GM12801 (cell line): Measurements from ENCODE around the gene PPARA.

Source experiments
- TF ChIP-seq, protein P1 (sequence below): IDR thresholded peaks from one replicate; pipeline ENCODE4 v1.5.1; 2011; ENCODE audit warnings: control low read depth; ENCODE audit not compliant: insufficient read length; ENCODE audit errors: extremely low read depth

Gene PPARA

DNA sequence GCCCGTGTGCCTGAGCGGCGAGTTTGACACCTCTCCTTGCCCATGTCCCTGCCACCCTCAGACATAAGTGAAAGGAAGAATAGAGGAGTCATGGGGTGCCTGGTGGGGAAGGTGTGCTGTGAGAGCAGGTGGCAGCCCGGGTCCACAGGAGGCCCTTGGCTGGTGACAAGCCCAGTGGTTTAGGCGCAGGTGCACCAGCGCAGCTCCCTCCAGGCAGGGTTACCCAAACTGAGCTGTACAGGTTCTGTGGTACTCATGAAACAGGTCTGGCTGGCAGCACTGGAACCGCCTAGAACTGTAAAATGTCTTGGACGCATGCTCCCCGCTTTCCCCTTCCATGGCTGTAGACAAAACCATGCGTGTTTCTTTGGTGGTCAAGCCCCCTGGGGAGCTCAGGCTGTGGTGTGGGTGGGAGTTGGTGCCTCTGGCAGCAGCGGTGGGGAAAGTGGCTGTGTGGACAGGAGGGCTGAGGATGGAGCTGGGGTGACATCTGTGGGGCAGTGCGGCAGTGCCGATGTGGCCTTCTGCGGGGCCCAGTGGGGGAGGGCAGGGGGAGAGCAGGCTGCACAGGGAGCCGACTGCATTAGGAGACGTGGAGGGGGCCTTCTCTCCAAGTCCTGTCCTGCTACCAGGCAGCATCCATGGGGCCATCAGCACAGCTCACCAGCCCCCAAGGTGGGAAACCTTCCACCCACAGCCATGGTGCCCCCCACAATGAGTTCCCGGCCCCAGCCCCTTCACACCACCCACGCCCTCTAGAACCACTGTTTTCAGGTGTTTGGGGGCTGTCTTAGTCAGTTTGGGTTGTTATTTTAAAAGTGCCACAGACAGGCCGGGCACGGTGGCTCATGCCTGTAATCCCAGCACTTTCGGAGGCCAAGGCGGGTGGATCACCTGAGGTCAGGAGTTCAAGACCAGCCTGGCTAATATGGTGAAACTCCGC lies 140.8 kb downstream of the PPARA start:
- TF ChIP-seq, protein P1, sequence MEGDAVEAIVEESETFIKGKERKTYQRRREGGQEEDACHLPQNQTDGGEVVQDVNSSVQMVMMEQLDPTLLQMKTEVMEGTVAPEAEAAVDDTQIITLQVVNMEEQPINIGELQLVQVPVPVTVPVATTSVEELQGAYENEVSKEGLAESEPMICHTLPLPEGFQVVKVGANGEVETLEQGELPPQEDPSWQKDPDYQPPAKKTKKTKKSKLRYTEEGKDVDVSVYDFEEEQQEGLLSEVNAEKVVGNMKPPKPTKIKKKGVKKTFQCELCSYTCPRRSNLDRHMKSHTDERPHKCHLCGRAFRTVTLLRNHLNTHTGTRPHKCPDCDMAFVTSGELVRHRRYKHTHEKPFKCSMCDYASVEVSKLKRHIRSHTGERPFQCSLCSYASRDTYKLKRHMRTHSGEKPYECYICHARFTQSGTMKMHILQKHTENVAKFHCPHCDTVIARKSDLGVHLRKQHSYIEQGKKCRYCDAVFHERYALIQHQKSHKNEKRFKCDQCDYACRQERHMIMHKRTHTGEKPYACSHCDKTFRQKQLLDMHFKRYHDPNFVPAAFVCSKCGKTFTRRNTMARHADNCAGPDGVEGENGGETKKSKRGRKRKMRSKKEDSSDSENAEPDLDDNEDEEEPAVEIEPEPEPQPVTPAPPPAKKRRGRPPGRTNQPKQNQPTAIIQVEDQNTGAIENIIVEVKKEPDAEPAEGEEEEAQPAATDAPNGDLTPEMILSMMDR = no peak

DNA sequence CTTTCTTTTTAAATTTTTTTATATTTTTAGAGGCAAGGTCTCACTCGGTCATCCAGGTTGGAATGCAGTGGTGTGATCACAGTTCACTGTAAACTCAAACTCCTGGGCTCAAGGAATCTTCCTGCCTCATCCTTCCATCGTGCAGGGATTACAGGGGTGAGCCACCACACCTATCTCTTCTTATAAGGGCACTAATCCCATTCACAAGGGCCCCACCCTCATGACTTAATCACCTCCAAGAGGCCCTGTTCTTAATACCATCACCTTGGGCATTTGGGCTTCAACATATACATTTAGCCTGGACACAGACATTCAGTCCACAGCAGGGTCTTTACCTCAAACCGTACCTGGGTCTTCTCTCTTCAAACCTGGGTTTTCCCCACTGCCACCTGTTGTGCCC lies 141.8 kb downstream of the PPARA start:
- TF ChIP-seq, protein P1 = no peak

DNA sequence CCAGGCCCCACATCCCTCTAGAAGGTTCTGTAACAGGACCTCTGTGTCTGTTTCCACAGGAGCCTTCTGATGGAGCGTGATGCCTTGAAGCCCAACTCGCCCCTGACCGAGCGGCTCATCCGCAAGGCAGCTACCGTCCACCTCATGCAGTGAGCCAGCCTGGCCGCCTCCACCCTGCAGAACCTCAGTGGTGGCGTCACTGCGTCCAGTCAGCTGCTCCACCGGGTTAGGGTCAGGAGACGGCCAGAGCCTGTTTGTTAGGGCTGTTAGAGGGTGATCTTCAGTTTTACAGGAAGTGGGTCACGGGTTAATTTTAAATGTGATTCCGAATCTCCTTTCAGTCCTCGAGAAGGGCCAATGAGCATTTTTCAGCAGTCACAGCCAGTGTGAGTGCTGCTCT lies 142.4 kb downstream of the PPARA start:
- TF ChIP-seq, protein P1 = no peak
